Vagina (tissue), 2 donors: ENCODE data around the gene FBXO21. TPM values are rescaled to one million over a fixed set of nuclear protein-coding genes. Genes with fewer than 3 reads are reported as not detected.

Source experiments
- DNase-seq, 2 donors: peaks; one replicate each; pipeline ENCODE4 v3.0.0-alpha.2; 2017; ENCODE audit errors: extremely low spot score in 2 of 2
- H3K27ac ChIP-seq: fragments of 200-600 bp; sonication (generic); one replicate; pipeline ENCODE4 v1.5.1; 2019
- H3K27me3 ChIP-seq: fragments of 200-600 bp; sonication (generic); one replicate; pipeline ENCODE4 v1.5.1; 2019
- H3K36me3 ChIP-seq, 2 donors: fragments of 200-600 bp; sonication (generic); one replicate each; pipeline ENCODE4 v1.5.1; 2017 to 2019
- H3K4me1 ChIP-seq: fragments of 200-600 bp; sonication (generic); one replicate; pipeline ENCODE4 v1.5.1; 2019
- H3K4me3 ChIP-seq, 2 donors: fragments of 200-600 bp; sonication (generic); 1 replicate in 1 of 2; 2 replicates in 1 of 2; pipeline ENCODE4 v1.5.1; 2016 to 2019
- H3K9me3 ChIP-seq: fragments of 200-600 bp; sonication (generic); one replicate; pipeline ENCODE4 v1.5.1; 2019
- POLR2A ChIP-seq, 2 donors: fragments of 450-650 bp; IDR thresholded peaks; one replicate each; pipeline ENCODE4 v1.6.1; 2017; ENCODE audit warnings: antibody characterized with exemption in 2 of 2, mild to moderate bottlenecking in 2 of 2, moderate library complexity in 2 of 2
- POLR2AphosphoS5 ChIP-seq, 2 donors: sonication (generic); formaldehyde crosslinking; IDR thresholded peaks; one replicate each; pipeline ENCODE4 v1.9.0; 2017; ENCODE audit warnings: antibody characterized with exemption in 2 of 2, mild to moderate bottlenecking in 2 of 2, low read depth in 1 of 2; ENCODE audit not compliant: insufficient read depth in 1 of 2
- intact Hi-C: fragments of 100-400 bp; cut with DNase I; formaldehyde crosslinking; loops from one replicate; pipeline ENCODE4 v1.15.1; 2023
- total RNA-seq: library from RNA; depleted of rRNA; stranded (reverse); fragments of >200 nt; gene quantifications from one replicate; pipeline ENCODE4 v1.2.3, GENCODE V29; 2016
- TF ChIP-seq, protein P1 (sequence below), 3 experiments: fragments of 450-650 bp in 2 of 3; fragments of 200-600 bp in 1 of 3; sonication (generic) in 1 of 3; IDR thresholded peaks; one replicate each; pipeline ENCODE4 v1.5.1; 2017 to 2019; ENCODE audit warnings: antibody characterized with exemption in 3 of 3, mild to moderate bottlenecking in 2 of 3, moderate library complexity in 2 of 3

FBXO21 gene
- total RNA-seq, 1 donor from 2014 or later, result 62.4 TPM

DNA sequence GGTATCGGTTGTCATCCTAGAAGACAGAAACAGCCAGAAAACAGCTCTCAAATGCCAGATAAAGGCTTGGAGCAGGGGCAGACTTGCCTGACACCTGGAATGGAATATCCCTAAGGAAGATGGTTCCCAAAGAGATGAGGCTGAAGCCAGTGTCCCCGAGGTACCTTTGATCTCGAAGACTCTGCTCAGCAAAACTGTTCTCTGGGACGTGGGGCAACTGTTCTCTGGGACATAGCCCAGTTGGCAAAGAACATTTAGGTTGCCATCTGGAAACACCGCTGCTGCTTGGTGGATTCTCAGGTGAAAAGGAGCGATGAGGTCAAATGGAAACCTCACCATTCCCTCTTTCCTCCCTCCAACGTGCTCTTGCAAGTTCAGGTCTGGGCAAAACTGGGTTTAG is 27.9 kb upstream of the FBXO21 start:
- intact Hi-C loops, result no loop called here
- Histone ChIP-seq H3K27me3 (no peaks in the 10 kb centered on the region), H3K36me3 (no peaks in the 10 kb centered on the region), H3K9me3 (no peaks in the 10 kb centered on the region), H3K4me1 (no peaks in the 10 kb centered on the region), H3K27ac (no peak overlapping the region), H3K4me3 (no peak overlapping the region)
- no peak for DNase-seq
- TF ChIP-seq, protein P1, sequence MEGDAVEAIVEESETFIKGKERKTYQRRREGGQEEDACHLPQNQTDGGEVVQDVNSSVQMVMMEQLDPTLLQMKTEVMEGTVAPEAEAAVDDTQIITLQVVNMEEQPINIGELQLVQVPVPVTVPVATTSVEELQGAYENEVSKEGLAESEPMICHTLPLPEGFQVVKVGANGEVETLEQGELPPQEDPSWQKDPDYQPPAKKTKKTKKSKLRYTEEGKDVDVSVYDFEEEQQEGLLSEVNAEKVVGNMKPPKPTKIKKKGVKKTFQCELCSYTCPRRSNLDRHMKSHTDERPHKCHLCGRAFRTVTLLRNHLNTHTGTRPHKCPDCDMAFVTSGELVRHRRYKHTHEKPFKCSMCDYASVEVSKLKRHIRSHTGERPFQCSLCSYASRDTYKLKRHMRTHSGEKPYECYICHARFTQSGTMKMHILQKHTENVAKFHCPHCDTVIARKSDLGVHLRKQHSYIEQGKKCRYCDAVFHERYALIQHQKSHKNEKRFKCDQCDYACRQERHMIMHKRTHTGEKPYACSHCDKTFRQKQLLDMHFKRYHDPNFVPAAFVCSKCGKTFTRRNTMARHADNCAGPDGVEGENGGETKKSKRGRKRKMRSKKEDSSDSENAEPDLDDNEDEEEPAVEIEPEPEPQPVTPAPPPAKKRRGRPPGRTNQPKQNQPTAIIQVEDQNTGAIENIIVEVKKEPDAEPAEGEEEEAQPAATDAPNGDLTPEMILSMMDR (IDR thresholded peaks at IDR 0.05), result no peak
- TF ChIP-seq POLR2AphosphoS5 (IDR thresholded peaks at IDR 0.05; ENCODE audit: insufficient read depth in 1 of 2, low read depth in 1 of 2) (no peak), POLR2A (IDR thresholded peaks at IDR 0.05) (no peak)

DNA sequence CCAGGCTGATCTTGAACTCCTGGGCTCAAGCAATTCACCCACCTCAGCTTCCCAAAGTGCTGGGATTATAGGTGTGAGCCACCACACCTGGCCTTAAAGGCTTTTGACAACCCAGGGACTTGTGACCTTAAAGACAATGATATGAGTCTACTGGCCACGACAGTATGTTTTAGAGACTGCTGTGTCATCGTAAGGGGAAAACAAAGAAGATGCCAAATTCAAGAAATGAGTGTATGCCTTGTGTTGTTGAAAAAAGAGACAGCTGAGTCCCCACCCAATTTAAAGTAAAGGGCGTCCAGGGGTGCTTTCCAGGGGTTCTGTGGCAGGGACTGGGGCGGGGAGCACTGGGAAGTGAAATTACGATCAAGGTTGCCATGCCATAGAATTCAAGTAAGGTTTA is 26.4 kb upstream of the FBXO21 start:
- no peaks in the 10 kb centered on the region for H3K9me3 ChIP-seq
- H3K4me1 ChIP-seq, result no peaks in the 10 kb centered on the region
- no peaks in the 10 kb centered on the region for H3K27me3 ChIP-seq
- no peaks in the 10 kb centered on the region for H3K36me3 ChIP-seq
- DNase-seq, result no peak
- no peak overlapping the region for H3K27ac ChIP-seq
- no peak overlapping the region for H3K4me3 ChIP-seq
- TF ChIP-seq, protein P1 (IDR thresholded peaks at IDR 0.05), result no peak
- TF ChIP-seq POLR2A (IDR thresholded peaks at IDR 0.05), result no peak
- no peak for TF ChIP-seq POLR2AphosphoS5 (IDR thresholded peaks at IDR 0.05; ENCODE audit: insufficient read depth in 1 of 2, low read depth in 1 of 2)
- intact Hi-C loops, result no loop called here

- intact Hi-C loops, result loop anchor here (5.0 kb wide), 1 partner anchor 623 kb away; no protein-coding TSS in a partner anchor
- no peaks in the 10 kb centered on the region for H3K36me3 ChIP-seq
- H3K27me3 ChIP-seq, result no peaks in the 10 kb centered on the region
- no peaks in the 10 kb centered on the region for H3K4me1 ChIP-seq
- DNase-seq, result no peak
- TF ChIP-seq POLR2AphosphoS5 (IDR thresholded peaks at IDR 0.05; ENCODE audit: insufficient read depth in 1 of 2, low read depth in 1 of 2), result no peak
- no peak for TF ChIP-seq POLR2A (IDR thresholded peaks at IDR 0.05)
- TF ChIP-seq, protein P1 (IDR thresholded peaks at IDR 0.05), result no peak
- H3K9me3 ChIP-seq, result no peaks in the 10 kb centered on the region
- H3K27ac ChIP-seq, result no peak overlapping the region
- H3K4me3 ChIP-seq, result no peak overlapping the region
Observed at GRCh38 chr12:117214797-117215196, 24.5 kb upstream of the FBXO21 start.

GRCh38 chr12:117213295-117213808 is 23.1 kb upstream of the FBXO21 start:
- Histone ChIP-seq H3K9me3 (no peaks in the 10 kb centered on the region), H3K4me3 (no peak overlapping the region), H3K27ac (no peak overlapping the region), H3K4me1 (no peaks in the 10 kb centered on the region), H3K27me3 (no peaks in the 10 kb centered on the region), H3K36me3 (no peaks in the 10 kb centered on the region)
- no peak for TF ChIP-seq POLR2AphosphoS5 (IDR thresholded peaks at IDR 0.05; ENCODE audit: insufficient read depth in 1 of 2, low read depth in 1 of 2)
- TF ChIP-seq, protein P1 (IDR thresholded peaks at IDR 0.05), result no peak
- no peak for TF ChIP-seq POLR2A (IDR thresholded peaks at IDR 0.05)
- intact Hi-C loops, result loop anchor here (5.0 kb wide), 1 partner anchor 624 kb away; no protein-coding TSS in a partner anchor
- no peak for DNase-seq

GRCh38 chr12:117212563-117213190 is 22.4 kb upstream of the FBXO21 start:
- no peak for DNase-seq
- no peaks in the 10 kb centered on the region for H3K9me3 ChIP-seq
- no peaks in the 10 kb centered on the region for H3K27me3 ChIP-seq
- no peak overlapping the region for H3K4me3 ChIP-seq
- intact Hi-C loops, result loop anchor here (5.0 kb wide), 1 partner anchor 625 kb away; no protein-coding TSS in a partner anchor
- H3K36me3 ChIP-seq, result no peaks in the 10 kb centered on the region
- H3K27ac ChIP-seq, result no peak overlapping the region
- TF ChIP-seq POLR2AphosphoS5 (IDR thresholded peaks at IDR 0.05; ENCODE audit: insufficient read depth in 1 of 2, low read depth in 1 of 2), result no peak
- TF ChIP-seq, protein P1 (IDR thresholded peaks at IDR 0.05), result peak; percentile 63 to 88 (median 72)
- no peaks in the 10 kb centered on the region for H3K4me1 ChIP-seq
